ENCODE data around the gene TEKTIP1. TPM values are rescaled to one million over a fixed set of nuclear protein-coding genes. Genes with fewer than 3 reads are reported as not detected.
"Not testable (repeated sequence)": the region's sequence is repeated elsewhere in the genome, so short reads cannot be mapped to it uniquely, and the experiment has no call there.

TEKTIP1 gene
- total and polyA plus RNA-seq, 2 donors from 2014 or later, result 1.2 to 9.2 TPM

- FAIRE-seq, result no peak
- intact Hi-C loops (cut with DNase I), result no loop called here
- Histone ChIP-seq H3K9ac (ENCODE audit: low read length in 3 of 3) (no peak overlapping the region), H3K4me3 (ENCODE audit: low read length in 3 of 3) (no peak overlapping the region), H3K4me1 (ENCODE audit: control insufficient read depth in 2 of 3, insufficient read depth in 2 of 3, low read depth in 1 of 3, low read length in 3 of 3) (no peaks in the 10 kb centered on the region), H3K9me3 (ENCODE audit: control insufficient read depth in 2 of 3, insufficient read depth in 1 of 3, low read length in 3 of 3) (no peaks in the 10 kb centered on the region), H3K27ac (ENCODE audit: low read depth in 2 of 2, low read length in 2 of 2) (no peak overlapping the region), H3K36me3 (ENCODE audit: control insufficient read depth in 2 of 3, insufficient read depth in 3 of 3, low read length in 3 of 3) (peaks cover 0 to 10% (median 9%) of the 10 kb centered on the region in 3 donors), H3K27me3 (ENCODE audit: control insufficient read depth, insufficient read depth, low read length) (no peaks in the 10 kb centered on the region)
- peak in 1 of 5 donors; percentile 71 for DNase-seq
- no peak for TF ChIP-seq CTCF (IDR thresholded peaks at IDR 0.05; ENCODE audit: borderline replicate concordance, extremely low read depth, insufficient read depth)
These were observed 11.6 kb upstream of the TEKTIP1 start for GRCh38 chr19:3527238-3527910.

- no peak for FAIRE-seq
- no peak for TF ChIP-seq CTCF (IDR thresholded peaks at IDR 0.05; ENCODE audit: borderline replicate concordance, extremely low read depth, insufficient read depth)
These were observed 10.9 kb upstream of the TEKTIP1 start for GRCh38 chr19:3528080-3528479.

DNA sequence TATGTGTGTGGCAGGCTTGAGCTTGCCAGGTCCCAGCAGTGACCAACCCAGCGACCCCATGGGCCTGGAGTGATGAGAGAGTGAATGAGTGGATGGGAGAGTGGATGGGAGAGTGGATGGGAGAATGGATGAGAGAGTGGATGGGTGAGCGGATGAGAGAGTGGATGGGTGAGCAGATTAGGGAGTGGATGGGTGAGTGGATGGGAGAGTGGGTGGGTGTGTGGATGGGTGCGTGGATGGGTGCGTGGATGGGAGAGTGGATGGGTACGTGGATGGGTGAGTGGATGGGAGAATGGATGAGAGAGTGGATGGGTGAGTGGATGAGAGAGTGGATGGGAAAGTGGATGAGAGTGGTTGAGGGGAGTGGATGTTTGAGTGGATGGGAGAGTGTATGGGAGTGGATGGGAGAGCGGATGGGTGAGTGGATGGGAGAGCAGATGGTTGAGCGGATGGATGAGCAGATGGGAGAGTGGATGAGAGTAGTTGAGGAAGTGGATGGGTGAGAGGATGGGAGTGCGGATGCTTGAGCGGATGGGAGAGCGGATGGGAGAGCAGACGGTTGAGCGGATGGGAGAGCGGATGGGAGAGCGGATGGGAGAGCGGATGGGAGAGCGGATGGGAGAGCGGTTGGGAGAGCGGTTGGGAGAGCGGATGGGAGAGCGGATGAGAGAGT, 10.3 kb upstream of the TEKTIP1 start:
- H3K36me3 ChIP-seq (ENCODE audit: control insufficient read depth in 2 of 3, insufficient read depth in 3 of 3, low read length in 3 of 3), result peaks cover 0 to 12% (median 9%) of the 10 kb centered on the region in 3 donors
- no peaks in the 10 kb centered on the region for H3K9me3 ChIP-seq (ENCODE audit: control insufficient read depth in 2 of 3, insufficient read depth in 1 of 3, low read length in 3 of 3)
- no peaks in the 10 kb centered on the region for H3K27me3 ChIP-seq (ENCODE audit: control insufficient read depth, insufficient read depth, low read length)
- H3K9ac ChIP-seq (ENCODE audit: low read length in 3 of 3), result no peak overlapping the region
- H3K27ac ChIP-seq (ENCODE audit: low read depth in 2 of 2, low read length in 2 of 2), result no peak overlapping the region
- intact Hi-C loops (cut with DNase I), result no loop called here
- no peak for TF ChIP-seq CTCF (IDR thresholded peaks at IDR 0.05; ENCODE audit: borderline replicate concordance, extremely low read depth, insufficient read depth)
- no peak for FAIRE-seq
- H3K4me1 ChIP-seq (ENCODE audit: control insufficient read depth in 2 of 3, insufficient read depth in 2 of 3, low read depth in 1 of 3, low read length in 3 of 3), result no peaks in the 10 kb centered on the region
- DNase-seq, result peak in 1 of 5 donors; percentile 57
- no peak overlapping the region for H3K4me3 ChIP-seq (ENCODE audit: low read length in 3 of 3)

More at GRCh38 chr19:3528080-3528479, 10.9 kb upstream of the TEKTIP1 start:
- Histone ChIP-seq H3K9me3 (ENCODE audit: control insufficient read depth in 2 of 3, insufficient read depth in 1 of 3, low read length in 3 of 3) (no peaks in the 10 kb centered on the region), H3K9ac (ENCODE audit: low read length in 3 of 3) (no peak overlapping the region), H3K27me3 (ENCODE audit: control insufficient read depth, insufficient read depth, low read length) (no peaks in the 10 kb centered on the region), H3K4me1 (ENCODE audit: control insufficient read depth in 2 of 3, insufficient read depth in 2 of 3, low read depth in 1 of 3, low read length in 3 of 3) (no peaks in the 10 kb centered on the region), H3K27ac (ENCODE audit: low read depth in 2 of 2, low read length in 2 of 2) (no peak overlapping the region), H3K4me3 (ENCODE audit: low read length in 3 of 3) (no peak overlapping the region), H3K36me3 (ENCODE audit: control insufficient read depth in 2 of 3, insufficient read depth in 3 of 3, low read length in 3 of 3) (peaks cover 0 to 10% (median 9%) of the 10 kb centered on the region in 3 donors)
- intact Hi-C loops (cut with DNase I), result no loop called here
- DNase-seq, result peak in 1 of 5 donors; percentile 56

GRCh38 chr19:3529299-3529698, 9.7 kb upstream of the TEKTIP1 start:
- H3K36me3 ChIP-seq (ENCODE audit: control insufficient read depth in 2 of 3, insufficient read depth in 3 of 3, low read length in 3 of 3), result peaks cover 0 to 12% (median 10%) of the 10 kb centered on the region in 3 donors
- FAIRE-seq; H3K9me3 ChIP-seq (ENCODE audit: control insufficient read depth in 2 of 3, insufficient read depth in 1 of 3, low read length in 3 of 3); H3K4me1 ChIP-seq (ENCODE audit: control insufficient read depth in 2 of 3, insufficient read depth in 2 of 3, low read depth in 1 of 3, low read length in 3 of 3); H3K27ac ChIP-seq (ENCODE audit: low read depth in 2 of 2, low read length in 2 of 2); H3K27me3 ChIP-seq (ENCODE audit: control insufficient read depth, insufficient read depth, low read length); H3K9ac ChIP-seq (ENCODE audit: low read length in 3 of 3); intact Hi-C loops (cut with DNase I); H3K4me3 ChIP-seq (ENCODE audit: low read length in 3 of 3); DNase-seq: not testable (repeated sequence)

Measured in kidney (tissue), 14 donors.